ENCODE results near the gene WDR35.

The WDR35 gene

GRCh38 chr2:19870792-19871191 lies 119.1 kb downstream of the WDR35 start:
- DNase-seq (ENCODE audit: low read depth) = no peak

- DNase-seq (ENCODE audit: low read depth) = peak; percentile 47
These were observed 121.0 kb downstream of the WDR35 start for GRCh38 chr2:19868701-19869580.

GRCh38 chr2:19868224-19868623 lies 121.7 kb downstream of the WDR35 start:
- no peak for DNase-seq (ENCODE audit: low read depth)

- no peak for DNase-seq (ENCODE audit: low read depth)
These were observed 123.1 kb downstream of the WDR35 start for GRCh38 chr2:19866771-19867170.

DNA sequence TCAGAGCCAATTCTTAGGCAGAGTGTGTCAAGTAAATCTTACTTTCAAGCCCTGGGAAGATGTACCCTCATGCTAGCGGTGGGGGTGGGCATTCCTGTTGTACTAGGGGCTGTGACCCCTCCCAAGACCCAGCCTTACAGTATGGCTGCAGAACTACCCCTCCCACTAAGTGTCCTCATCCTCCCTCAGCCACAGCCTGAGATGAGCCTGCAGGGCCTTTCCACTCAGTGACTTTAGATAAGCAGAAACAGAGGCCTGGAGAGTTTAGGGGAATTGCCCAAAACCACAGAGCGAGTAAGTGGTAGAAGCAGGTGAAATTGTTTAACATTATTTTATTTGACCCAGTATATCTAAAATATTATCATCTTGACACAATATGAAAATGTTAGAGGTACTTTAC lies 124.8 kb downstream of the WDR35 start:
- DNase-seq (ENCODE audit: low read depth) = no peak

DNA sequence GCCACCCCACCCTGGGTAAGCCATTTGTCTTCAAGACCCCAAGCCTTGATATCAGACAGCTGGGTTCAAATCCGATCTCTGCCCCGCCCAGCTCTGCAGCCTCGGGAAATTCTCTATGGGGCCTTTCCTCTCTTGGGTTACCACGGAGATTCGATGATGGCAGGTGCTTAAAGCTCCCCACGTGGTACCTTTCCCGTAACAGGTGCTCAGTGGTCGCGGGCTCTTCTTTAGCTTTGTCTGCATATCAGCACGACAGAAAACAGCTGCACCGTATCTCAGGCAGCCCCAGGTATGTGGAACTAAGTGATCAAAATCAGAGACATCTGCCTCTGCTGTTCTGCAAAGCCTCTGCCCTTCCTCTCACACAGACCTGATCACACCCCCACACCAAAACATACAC lies 125.5 kb downstream of the WDR35 start:
- no peak for DNase-seq (ENCODE audit: low read depth)

DNA sequence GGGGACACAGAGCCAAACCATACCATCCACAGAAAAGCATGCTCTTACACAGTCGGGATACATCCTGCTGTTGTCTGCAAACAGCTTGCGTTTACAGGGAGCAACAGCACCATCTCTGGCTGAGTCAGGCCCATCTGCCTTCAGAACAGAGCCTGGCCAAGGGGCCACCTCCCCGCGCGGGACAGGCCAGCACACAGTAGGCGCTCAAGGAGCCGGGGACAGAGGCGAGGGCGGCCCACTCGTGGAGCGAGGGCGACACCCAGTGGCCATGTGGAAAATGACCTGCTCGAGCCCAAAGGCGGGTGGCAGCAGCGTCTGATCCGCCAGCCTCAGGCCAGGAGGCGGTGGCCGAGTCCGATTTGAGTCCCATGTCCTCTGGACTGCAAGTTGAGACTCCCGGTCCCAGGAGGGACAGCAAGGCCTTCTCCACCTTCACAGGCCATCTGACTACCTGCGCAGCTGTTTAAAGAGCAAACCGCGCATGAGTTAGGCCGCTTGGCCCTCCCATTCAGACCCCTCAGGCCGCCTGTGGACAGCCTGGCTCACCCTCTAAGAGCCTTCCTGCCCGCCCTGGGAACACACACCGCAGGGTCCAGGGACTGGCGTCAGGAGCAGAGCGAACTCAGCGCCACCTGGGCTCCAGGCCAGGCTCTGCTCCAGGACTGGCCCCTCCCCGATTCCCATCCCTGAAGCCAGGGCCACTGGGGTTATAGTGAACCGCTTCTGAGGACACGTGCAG lies 126.4 kb downstream of the WDR35 start:
- DNase-seq (ENCODE audit: low read depth) = peak; percentile 43

DNA sequence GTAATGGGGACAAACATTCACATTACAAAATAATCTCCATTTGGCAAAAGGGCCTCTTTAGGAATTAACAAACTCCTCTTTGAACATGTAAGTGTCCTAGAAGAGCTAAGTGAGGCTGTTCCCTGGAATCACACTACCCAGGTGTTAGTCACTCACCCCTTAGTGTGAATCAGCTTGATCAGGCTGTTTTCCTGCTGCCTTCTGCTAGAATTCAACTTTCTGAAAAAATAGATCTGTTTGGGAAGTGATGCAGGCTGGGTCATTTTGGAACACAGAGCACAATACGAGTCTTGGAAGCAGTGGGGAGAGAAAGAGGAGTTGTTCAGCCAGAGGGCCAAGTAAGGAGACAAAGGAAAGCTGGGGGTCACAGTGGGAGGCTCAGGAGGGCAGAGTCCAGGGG lies 128.1 kb downstream of the WDR35 start:
- DNase-seq (ENCODE audit: low read depth) = no peak

All from T follicular helper cell (primary cell).